ENCODE measurements around the gene FAM98A. TPM values are rescaled to one million over a fixed set of nuclear protein-coding genes. Genes with fewer than 3 reads are reported as not detected.

Gene FAM98A
- total and polyA plus RNA-seq, 10 of the 15 experiments (the other 5 are each of a cell fraction or from before 2014, with no cell fraction given), result 29.7 to 231 (median 80.2) TPM

GRCh38 chr2:33586766-33587165 lies 12.3 kb downstream of the FAM98A start (continued):
- TF ChIP-seq REST (IDR thresholded peaks at IDR 0.05; ENCODE audit: low read depth, low read length), result no peak
- TF ChIP-seq RFX5 (IDR thresholded peaks at IDR 0.05; ENCODE audit: low read depth, low read length), result no peak
- TF ChIP-seq IRF3 (IDR thresholded peaks at IDR 0.05), result no peak
- TF ChIP-seq ASH2L (IDR thresholded peaks at IDR 0.05; ENCODE audit: borderline replicate concordance, low read depth), result no peak
- TF ChIP-seq ATF2 (IDR thresholded peaks at IDR 0.05; ENCODE audit: low read length), result no peak
- no peak for TF ChIP-seq HDAC2 (IDR thresholded peaks at IDR 0.05)
- no peak for TF ChIP-seq ZBTB4 (CRISPR knock-in tag; IDR thresholded peaks at IDR 0.05)
- no peak for TF ChIP-seq LARP7 (IDR thresholded peaks at IDR 0.05)
